HG03175 (cell line): ENCODE data around the gene PDE1A.
"Not testable (repeated sequence)": the region's sequence is repeated elsewhere in the genome, so short reads cannot be mapped to it uniquely, and the experiment has no call there.

Experiments used
- ATAC-seq: cut with Tn5 transposase; IDR thresholded peaks from one replicate; pipeline ENCODE4 v1.9.1; 2021; ENCODE audit warnings: mild to moderate bottlenecking, moderate library complexity; ENCODE audit not compliant: unreplicated experiment

Gene PDE1A

GRCh38 chr2:182410120-182410519 is 16.7 kb downstream of the PDE1A start:
- ATAC-seq: no peak

GRCh38 chr2:182406221-182406620 is 20.6 kb downstream of the PDE1A start:
- no peak for ATAC-seq

- no peak for ATAC-seq
These were observed 21.8 kb downstream of the PDE1A start for GRCh38 chr2:182404975-182405561.

DNA sequence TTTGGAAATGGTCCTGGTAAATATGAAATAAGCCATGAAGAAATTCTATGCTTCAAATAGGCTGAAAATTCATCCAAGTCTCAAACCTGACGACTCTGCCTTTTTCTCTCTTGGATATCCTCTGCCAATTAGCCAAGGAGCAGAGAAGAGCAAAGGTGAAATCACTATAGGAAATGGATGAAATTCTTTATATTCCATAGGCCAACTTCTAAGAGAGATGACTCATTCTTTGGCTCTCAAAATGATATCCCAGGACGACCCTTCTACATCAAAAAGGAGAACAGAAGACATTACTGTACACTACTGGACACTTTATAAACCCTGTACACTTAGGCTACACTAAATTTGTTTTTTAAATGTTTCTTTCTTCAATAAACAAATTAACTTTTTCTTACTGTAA is 22.7 kb downstream of the PDE1A start:
- ATAC-seq: no peak

DNA sequence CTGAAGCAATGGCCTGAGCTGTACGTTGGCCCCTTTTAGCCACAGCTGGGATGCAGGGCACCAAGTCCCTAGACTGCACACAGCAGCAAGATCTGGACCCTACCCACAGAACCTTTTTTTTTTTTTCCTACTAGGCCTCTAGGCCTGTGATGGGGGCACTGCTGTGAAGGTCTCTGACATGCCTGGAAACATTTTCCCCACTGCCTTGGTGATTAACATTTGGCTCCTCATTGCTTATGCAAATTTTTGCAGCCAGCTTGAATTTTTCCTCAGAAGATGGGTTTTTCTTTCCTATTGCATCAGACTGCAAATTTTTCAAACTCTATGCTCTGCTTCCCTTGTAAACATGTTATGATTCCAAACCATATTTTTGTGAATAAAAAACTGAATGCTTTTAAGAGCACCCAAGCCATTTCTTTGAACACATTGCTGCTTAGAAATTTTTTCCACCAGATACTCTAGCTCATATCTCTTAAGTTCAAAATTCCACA is 33.5 kb downstream of the PDE1A start:
- no peak for ATAC-seq

DNA sequence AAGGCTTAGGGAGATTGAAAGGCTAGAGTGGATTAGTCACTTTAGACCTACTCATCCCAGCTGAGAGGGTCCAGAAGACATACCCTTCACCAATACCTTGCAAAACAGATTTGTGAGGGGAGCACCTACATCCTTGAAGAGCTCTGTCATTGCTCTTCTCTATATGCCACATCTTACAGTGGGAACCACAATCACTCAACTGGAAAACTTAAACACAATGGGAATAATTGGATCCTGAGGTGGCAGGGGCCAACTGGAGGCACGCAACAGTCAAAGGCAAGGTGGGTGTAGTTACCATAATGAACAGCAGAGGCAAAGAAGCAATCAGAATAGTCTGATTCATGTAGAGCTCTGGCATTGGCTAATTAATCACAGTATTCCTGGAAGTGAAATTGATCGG is 35.4 kb downstream of the PDE1A start:
- ATAC-seq: no peak

DNA sequence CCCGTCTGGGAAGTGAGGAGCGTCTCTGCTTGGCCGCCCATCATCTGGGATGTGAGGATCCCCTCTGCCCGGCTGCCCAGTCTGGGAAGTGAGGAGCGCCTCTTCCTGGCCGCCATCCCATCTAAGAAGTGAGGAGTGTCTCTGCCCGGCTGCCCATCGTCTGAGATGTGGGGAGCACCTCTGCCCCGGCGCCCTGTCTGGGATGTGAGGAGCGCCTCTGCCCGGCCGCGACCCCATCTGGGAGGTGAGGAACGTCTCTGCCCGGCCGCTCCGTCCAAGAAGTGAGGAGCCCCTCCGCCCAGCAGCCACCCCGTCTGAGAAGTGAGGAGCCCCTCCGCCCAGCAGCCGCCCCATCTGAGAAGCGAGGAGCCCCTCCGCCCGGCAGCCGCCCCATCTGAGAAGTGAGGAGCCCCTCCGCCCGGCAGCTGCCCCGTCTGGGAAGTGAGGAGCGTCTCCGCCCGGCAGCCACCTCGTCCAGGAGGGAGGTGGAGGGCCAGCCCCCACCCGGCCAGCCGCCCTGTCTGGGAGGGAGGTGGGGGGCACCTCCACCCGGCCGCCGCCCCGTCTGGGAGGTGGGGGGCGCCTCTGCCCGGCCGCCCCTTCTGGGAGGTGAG is 40.5 kb downstream of the PDE1A start:
- ATAC-seq: not testable (repeated sequence)

DNA sequence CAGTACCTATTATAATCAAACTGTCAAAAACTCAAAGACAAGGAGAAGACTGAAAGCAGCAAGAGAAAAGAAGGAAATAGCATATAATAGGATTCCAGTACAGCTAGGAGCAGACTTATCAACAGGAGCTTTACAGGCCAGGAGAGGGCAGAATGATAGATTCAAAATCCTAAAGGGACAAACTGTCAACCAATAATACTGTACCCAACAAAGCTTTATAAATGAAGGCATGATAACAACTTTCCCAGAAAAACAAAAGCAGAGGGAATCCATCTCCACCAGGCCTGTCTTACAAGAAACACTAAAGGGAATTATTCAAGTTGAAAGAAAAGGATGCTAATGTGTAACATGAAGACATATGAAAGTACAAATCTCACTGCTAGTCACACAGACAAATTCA is 42.0 kb downstream of the PDE1A start:
- ATAC-seq: no peak

GRCh38 chr2:182381225-182381624 is 45.6 kb downstream of the PDE1A start:
- no peak for ATAC-seq

GRCh38 chr2:182379241-182379640 is 47.6 kb downstream of the PDE1A start:
- no peak for ATAC-seq

GRCh38 chr2:182378759-182379158 is 48.1 kb downstream of the PDE1A start:
- no peak for ATAC-seq

GRCh38 chr2:182377467-182377866 is 49.4 kb downstream of the PDE1A start:
- ATAC-seq: no peak

- ATAC-seq: no peak
These were observed 51.0 kb downstream of the PDE1A start for GRCh38 chr2:182375862-182376261.

DNA sequence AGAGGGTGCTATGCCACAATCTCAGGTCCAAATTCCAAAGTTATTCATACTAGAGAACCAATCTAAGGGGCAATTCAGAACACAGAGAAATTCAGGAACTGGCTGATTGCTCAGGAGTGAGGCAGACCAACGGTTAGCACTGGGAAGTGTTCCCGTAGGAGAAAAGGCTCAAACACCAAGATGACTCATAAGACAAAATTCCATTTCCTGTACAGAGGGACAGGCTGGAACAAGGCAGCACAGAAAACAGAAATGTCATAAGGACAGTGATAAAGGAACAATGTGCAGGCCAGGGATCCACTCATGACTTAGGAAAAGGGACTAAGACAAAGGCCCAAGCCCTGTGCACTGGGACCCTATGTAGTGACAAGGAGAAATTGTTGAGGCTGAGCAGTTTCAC is 54.2 kb downstream of the PDE1A start:
- ATAC-seq: no peak

- ATAC-seq: no peak
These were observed 57.8 kb downstream of the PDE1A start for GRCh38 chr2:182368996-182369395.

DNA sequence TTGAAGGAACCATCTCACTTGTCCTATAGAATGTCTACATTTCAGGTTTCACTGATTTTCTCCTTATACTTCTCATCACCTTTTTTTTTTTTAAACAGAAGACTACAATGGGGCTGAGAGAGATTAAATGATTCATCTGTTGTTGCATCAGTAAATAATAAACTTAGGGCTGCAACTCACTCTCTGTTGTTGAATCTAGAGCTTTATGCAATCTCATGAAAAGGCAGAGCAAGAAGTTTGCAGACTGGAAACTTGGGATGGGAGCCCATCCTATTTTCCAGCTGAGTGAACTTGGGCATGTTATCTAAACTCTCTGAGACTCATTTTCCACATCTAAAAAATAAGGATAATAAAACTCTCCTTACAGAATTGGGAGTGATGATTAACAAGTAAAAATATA is 58.4 kb downstream of the PDE1A start:
- ATAC-seq: no peak

GRCh38 chr2:182367401-182367800 is 59.4 kb downstream of the PDE1A start:
- no peak for ATAC-seq

DNA sequence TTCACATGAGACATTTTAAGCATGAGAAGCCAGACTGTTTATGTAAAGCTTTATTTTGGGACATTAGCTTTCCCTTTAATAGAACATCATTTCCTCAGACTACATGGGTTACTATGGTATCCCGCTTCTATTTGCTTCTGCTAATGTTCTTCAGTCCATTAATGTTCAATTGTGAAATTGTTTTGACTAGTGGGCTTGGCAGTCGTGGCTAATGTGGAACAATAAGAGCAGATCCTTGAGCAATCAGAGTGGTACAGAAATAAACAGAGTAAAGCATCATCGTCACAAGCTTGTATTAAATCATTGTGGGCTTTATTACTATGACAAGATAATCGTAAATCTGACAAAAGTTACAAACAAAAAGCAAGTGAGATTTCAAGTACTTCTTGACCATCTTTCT is 60.2 kb downstream of the PDE1A start:
- no peak for ATAC-seq

DNA sequence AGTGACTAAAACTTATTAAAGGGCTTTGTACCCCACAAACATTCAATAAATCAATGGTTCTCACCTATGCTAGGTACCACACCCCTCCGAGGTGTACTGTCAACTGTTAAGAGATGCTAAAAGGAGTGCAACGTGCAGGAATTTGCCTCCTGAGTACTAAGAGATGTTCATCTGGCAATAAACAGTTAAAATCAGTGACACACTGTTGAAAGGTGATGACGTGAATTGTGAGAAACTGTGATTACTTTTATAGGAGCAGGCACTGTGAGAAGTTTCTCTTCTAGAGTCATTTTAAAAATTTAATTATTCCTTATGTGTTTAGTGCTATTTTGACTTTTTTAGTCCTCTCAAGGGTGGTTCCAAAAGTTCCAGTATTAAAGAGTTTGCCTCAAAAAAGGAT is 61.0 kb downstream of the PDE1A start:
- ATAC-seq: no peak

- ATAC-seq: no peak
These were observed 65.4 kb downstream of the PDE1A start for GRCh38 chr2:182361477-182361876.

GRCh38 chr2:182360663-182361260 is 66.1 kb downstream of the PDE1A start:
- ATAC-seq: no peak

DNA sequence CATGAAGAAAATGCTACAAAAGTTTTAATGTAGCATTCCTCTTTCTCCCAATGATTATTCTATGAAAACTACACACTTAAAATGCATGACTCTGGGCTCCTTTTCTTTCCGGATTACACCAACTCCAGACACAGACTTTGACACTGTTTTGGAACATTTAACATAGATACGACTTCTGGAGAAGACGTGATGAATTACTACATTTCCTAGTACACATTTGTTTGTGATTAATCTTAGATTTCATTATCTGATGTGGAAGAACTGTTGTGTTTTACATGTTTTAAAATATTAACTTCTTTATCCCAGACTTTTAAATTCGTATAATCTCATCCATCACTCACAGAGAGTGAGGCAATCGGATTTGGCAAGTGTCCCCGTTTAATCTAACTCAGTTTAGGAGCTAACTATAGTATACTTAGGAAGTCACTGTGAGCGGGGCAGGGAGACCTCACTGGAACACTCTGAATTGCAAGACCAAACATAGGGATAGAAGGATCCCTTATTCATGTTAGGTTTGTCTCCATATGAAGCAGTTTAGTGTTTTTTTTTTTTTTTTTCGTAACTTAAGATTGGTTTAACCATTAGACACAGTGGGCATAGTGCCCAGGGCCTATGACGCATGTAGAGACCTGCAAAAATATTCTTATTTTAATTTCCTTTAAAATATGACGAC is 66.7 kb downstream of the PDE1A start:
- no peak for ATAC-seq
